Heart right ventricle (tissue), 16 donors: ENCODE results near the gene STK11. TPM values are rescaled to one million over a fixed set of nuclear protein-coding genes. Genes with fewer than 3 reads are reported as not detected.

ENCODE experiments used
- ATAC-seq, 8 donors: fragments of 200-7000 bp; cut with Tn5 transposase; one replicate each; pipeline ENCODE4 v1.9.1; 2020; ENCODE audit warnings: mild to moderate bottlenecking in 8 of 8, moderate library complexity in 8 of 8, moderate number of reproducible peaks in 1 of 8
- DNase-seq, 2 donors: peaks; one replicate each; pipeline ENCODE4 v3.0.0-alpha.2; 2020
- H3K27ac ChIP-seq, 10 donors: fragments of 200-600 bp; sonication (generic) in 2 of 10; one replicate each; pipeline versions ENCODE4 v1.5.0 to v1.8.0; 2020 to 2022; ENCODE audit warnings: mild to moderate bottlenecking in 3 of 10
- H3K27me3 ChIP-seq, 7 donors: fragments of 200-600 bp; one replicate each; pipeline ENCODE4 v1.8.0; 2021 to 2022; ENCODE audit warnings: mild to moderate bottlenecking in 2 of 7
- H3K36me3 ChIP-seq, 9 donors: fragments of 200-600 bp; sonication (generic) in 1 of 9; one replicate each; pipeline versions ENCODE4 v1.5.0 to v1.8.0; 2020 to 2022; ENCODE audit warnings: mild to moderate bottlenecking in 2 of 9
- H3K4me1 ChIP-seq, 9 donors: fragments of 200-600 bp; sonication (generic) in 1 of 9; one replicate each; pipeline versions ENCODE4 v1.5.0 to v1.8.0; 2020 to 2022; ENCODE audit warnings: mild to moderate bottlenecking in 4 of 9
- H3K4me3 ChIP-seq, 10 donors: fragments of 200-600 bp; sonication (generic) in 2 of 10; one replicate each; pipeline versions ENCODE4 v1.5.0 to v1.8.0; 2020 to 2022; ENCODE audit warnings: mild to moderate bottlenecking in 7 of 10, moderate library complexity in 2 of 10
- H3K9me3 ChIP-seq, 11 donors: fragments of 200-600 bp in 10 of 11; sonication (generic) in 2 of 11; one replicate each; pipeline versions ENCODE4 v1.5.0 to v1.8.0; 2013 to 2022; ENCODE audit warnings: mild to moderate bottlenecking in 2 of 11, control low read depth in 1 of 11, moderate library complexity in 1 of 11
- CTCF ChIP-seq, 9 donors: fragments of 200-600 bp; sonication (generic) in 2 of 9; IDR thresholded peaks; one replicate each; pipeline versions ENCODE4 v1.5.0 to v1.8.0; 2021 to 2022; ENCODE audit warnings: antibody characterized with exemption in 9 of 9, mild to moderate bottlenecking in 5 of 9, moderate library complexity in 1 of 9
- WGBS, 2 donors: extraction: QIAGEN DNeasy Blood & Tissue Kit; methylation state at CpG; one replicate each; pipeline ENCODE4 v1.1.7; 2013; ENCODE audit warnings: inconsistent platforms in 1 of 2; 5-methylcytosine and 5-hydroxymethylcytosine counted together
- intact Hi-C, 10 donors: fragments of 100-400 bp; cut with DNase I; formaldehyde crosslinking; loops; one replicate each; pipeline versions ENCODE4 v1.11.1 to v1.14.2; 2022
- polyA plus RNA-seq, 2 donors: library from polyadenylated mRNA; stranded (reverse); fragments of 200-250 nt; gene quantifications; one replicate each; pipeline ENCODE4 v1.2.3, GENCODE V29; 2013
- total RNA-seq, 10 donors: library from RNA; stranded (reverse); fragmentation: NEBNext Ultra II Directional in 3 of 10; extraction: Animal tissue kit (Norgen Biotek cat#: 25700) in 3 of 10; gene quantifications; one replicate each; pipeline versions ENCODE4 v1.2.1 to v1.2.4, GENCODE V29; 2021 to 2023
- donor health status: Arrhythmogenic right ventricular cardiomyopathy.
- donor health status: ischemic (EF 13 %, LVEDD 7.1; RV severe dilation, severe dysfunction).
- donor health status: healthy with polysubstance abuse.
- donor health status: DM: no; HTN: yes; CAD: no.
- donor health status: DM: no; HTN: no; CAD: no.
- donor health status: ischemic (EF 25% LVEDD 6.9; RV normal size, moderate dysfunction).
- donor health status: ischemic (EF 25% LVEDD 5.7; RV mildly dilated, moderate dysfunction).
- donor health status: healthy.
- donor health status: DM: yes; HTN: yes; CAD: no.
- donor health status: Ischemic cardiomyopathy.
- donor health status: ischemic (EF 35%, LVEDD 5.7; RV mildly dilated, moderate dysfunction).
- donor health status: nonischemic (EF 11% LVEDD 7.7; RV severe dilation, severe dysfunction).
- donor health status: DM: yes; HTN: yes; CAD: no.
- donor health status: PGD.
- donor health status: ischemic (EF 29% LVEDD 5.4; RV normal size, mild dysfunction).
- donor health status: nonischemic (EF 23%, LVEDD 6.1; RV moderate dilation, normal function).

Gene STK11
- total and polyA plus RNA-seq, 12 donors = 41.1 to 71.6 (median 46.6) TPM

- no peak for ATAC-seq
- peaks cover 0 to 12% (median 1%) of the 10 kb centered on the region in 9 donors for H3K36me3 ChIP-seq
- no peak overlapping the region for H3K4me3 ChIP-seq
- H3K27me3 ChIP-seq = no peaks in the 10 kb centered on the region
- WGBS, 2 donors = 81 to 84% methylated on average over 5 of the region's 5 CpGs
- TF ChIP-seq CTCF (IDR thresholded peaks at IDR 0.05) = no peak
- peak overlapping the region in 8 of 10 donors; percentile 10 to 100 (median 98) for H3K27ac ChIP-seq
- no peak for DNase-seq
- peaks cover 54 to 84% (median 77%) of the 10 kb centered on the region in 9 donors for H3K4me1 ChIP-seq
- no peaks in the 10 kb centered on the region for H3K9me3 ChIP-seq
- intact Hi-C loops = no loop called here
Measured at GRCh38 chr19:1263188-1263587, 57.6 kb downstream of the STK11 start.

- Histone ChIP-seq H3K27me3 (no peaks in the 10 kb centered on the region), H3K4me3 (peak overlapping the region in 3 of 10 donors; percentile 59 to 62 (median 62)), H3K36me3 (no peaks in the 10 kb centered on the region), H3K9me3 (no peaks in the 10 kb centered on the region), H3K4me1 (peaks cover 51 to 75% (median 68%) of the 10 kb centered on the region in 9 donors), H3K27ac (peak overlapping the region; percentile 59 to 100 (median 90))
- intact Hi-C loops = no loop called here
- DNase-seq (peak; percentile 72 to 77), ATAC-seq (peak in 4 of 8 donors; percentile 5 to 18 (median 8))
- 70 to 74% methylated on average over 26 of the region's 26 CpGs for WGBS, 2 donors
- no peak for TF ChIP-seq CTCF (IDR thresholded peaks at IDR 0.05)
Measured at GRCh38 chr19:1264801-1265614, 59.4 kb downstream of the STK11 start.

DNA sequence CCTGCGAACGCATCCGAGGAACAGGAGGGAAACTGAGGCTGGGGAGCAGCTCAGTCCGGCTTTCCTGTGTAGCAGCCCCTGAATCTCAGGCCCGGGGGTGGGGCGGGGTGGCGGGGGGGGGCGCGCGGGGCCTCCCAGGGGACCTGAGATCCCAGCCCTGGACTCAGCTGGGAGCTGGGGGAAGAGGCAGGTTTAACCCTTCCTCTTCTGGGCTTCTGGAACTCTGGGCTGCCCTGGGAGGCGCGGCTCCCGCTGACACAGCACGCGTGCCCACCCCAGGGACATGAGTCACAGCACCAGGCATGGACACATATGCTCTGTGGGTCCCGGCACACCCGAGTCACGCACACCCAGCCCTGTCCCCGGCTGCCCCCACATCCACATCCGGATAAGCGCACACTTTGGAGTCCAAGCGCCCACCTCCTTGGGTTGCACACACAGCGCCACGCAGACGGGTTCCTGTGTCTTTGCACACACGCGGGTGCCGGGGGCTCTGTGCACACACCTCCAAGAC, 60.1 kb downstream of the STK11 start:
- H3K4me3 ChIP-seq = peak overlapping the region in 9 of 10 donors; percentile 43 to 67 (median 59)
- intact Hi-C loops = loop anchor here in 6 of 10 donors (1.0 to 2.0 kb wide), 5 partner anchors 16 to 23 kb away; partner anchors contain the start of gene MIDN (in 1 of the 6)
- H3K4me1 ChIP-seq = peaks cover 48 to 75% (median 68%) of the 10 kb centered on the region in 9 donors
- no peaks in the 10 kb centered on the region for H3K27me3 ChIP-seq
- no peak for TF ChIP-seq CTCF (IDR thresholded peaks at IDR 0.05)
- WGBS, 2 donors = 15 to 25% methylated on average over 28 of the region's 28 CpGs
- ATAC-seq (peak in 6 of 8 donors; percentile 2 to 11 (median 4)), DNase-seq (peak; percentile 63 to 73)
- peak overlapping the region; percentile 59 to 100 (median 90) for H3K27ac ChIP-seq
- H3K36me3 ChIP-seq = peaks cover 0 to 4% (median 1%) of the 10 kb centered on the region in 9 donors
- no peaks in the 10 kb centered on the region for H3K9me3 ChIP-seq

GRCh38 chr19:1266129-1266915, 60.7 kb downstream of the STK11 start:
- ATAC-seq = peak; percentile 36 to 65 (median 56)
- intact Hi-C loops = loop anchor here in 6 of 10 donors (1.0 to 2.0 kb wide), 5 partner anchors 17 to 24 kb away; partner anchors contain the start of gene MIDN (in 1 of the 6)
- WGBS, 2 donors = 4% methylated on average over 73 to 84 of the region's 84 CpGs

More at GRCh38 chr19:1266129-1266915, 60.7 kb downstream of the STK11 start:
- no peak for TF ChIP-seq CTCF (IDR thresholded peaks at IDR 0.05)
- peak; percentile 90 to 93 for DNase-seq
- peaks cover 0 to 10% (median 8%) of the 10 kb centered on the region in 9 donors for H3K36me3 ChIP-seq
- H3K4me3 ChIP-seq = peak overlapping the region in 9 of 10 donors; percentile 43 to 67 (median 59)
- H3K9me3 ChIP-seq = no peaks in the 10 kb centered on the region
- peak overlapping the region; percentile 59 to 100 (median 90) for H3K27ac ChIP-seq
- no peaks in the 10 kb centered on the region for H3K27me3 ChIP-seq
- H3K4me1 ChIP-seq = peaks cover 53 to 78% (median 71%) of the 10 kb centered on the region in 9 donors
